H1 (cell line): ENCODE results near the gene PCID2. TPM values are rescaled to one million over a fixed set of nuclear protein-coding genes. Genes with fewer than 3 reads are reported as not detected.
A peak's percentile ranks its signal among the peaks of the same experiment; 100 is the strongest.

Experiments
- CTCF ChIA-PET: fragments of 300-600 bp; sonication (Branson Sonifier 250); formaldehyde crosslinking; loops from one replicate; lab custom pipeline; 2021; ENCODE audit not compliant: partially characterized antibody; lab: Charles Lee
- POLR2A ChIA-PET: fragments of 300-600 bp; sonication (Branson Sonifier 250); formaldehyde crosslinking; loops from one replicate; lab custom pipeline; 2021; ENCODE audit warnings: inconsistent platforms; ENCODE audit not compliant: partially characterized antibody; lab: Charles Lee
- DNase-seq, 2 experiments: peaks; one replicate each; pipeline versions ENCODE4 v3.0.0 to v3.0.0-alpha.2; 2010 to 2022; ENCODE audit warnings: low spot score in 2 of 2, low read depth in 1 of 2, mixed read lengths in 1 of 2
- FAIRE-seq: peaks from 2 replicates; lab custom pipeline; 2011; peaks lifted over from hg19 to GRCh38; lab: Jason Lieb, UNC
- H2AFZ ChIP-seq: 2 replicates; pipeline ENCODE4 v1.8.1; 2012; ENCODE audit warnings: low read length, inconsistent platforms
- H2AK5ac ChIP-seq: 2 replicates; pipeline ENCODE4 v1.6.1; 2013; ENCODE audit warnings: low read depth, low read length
- H2BK120ac ChIP-seq: replicated peaks from 2 replicates; pipeline ENCODE3; 2013; ENCODE audit warnings: low read depth, low read length, inconsistent platforms
- H2BK12ac ChIP-seq: 2 replicates; pipeline ENCODE4 v1.6.1; 2013; ENCODE audit warnings: low read depth, low read length
- H2BK15ac ChIP-seq: 2 replicates; pipeline ENCODE4 v1.6.1; 2013; ENCODE audit warnings: low read length
- H2BK20ac ChIP-seq: 2 replicates; pipeline ENCODE4 v1.6.1; 2013; ENCODE audit warnings: low read length
- H2BK5ac ChIP-seq: 2 replicates; pipeline ENCODE4 v1.6.1; 2013; ENCODE audit warnings: low read depth, low read length
- H3K14ac ChIP-seq: 2 replicates; pipeline ENCODE4 v1.6.1; 2013; ENCODE audit warnings: inconsistent platforms; ENCODE audit not compliant: insufficient read length
- H3K18ac ChIP-seq: 2 replicates; pipeline ENCODE4 v1.6.1; 2013; ENCODE audit warnings: low read length; ENCODE audit errors: extremely low read depth
- H3K23ac ChIP-seq: 2 replicates; pipeline ENCODE4 v1.6.1; 2013; ENCODE audit warnings: inconsistent platforms; ENCODE audit not compliant: insufficient read length
- H3K23me2 ChIP-seq: 2 replicates; pipeline ENCODE4 v1.6.1; 2013; ENCODE audit warnings: low read depth, low read length
- H3K27ac ChIP-seq: 2 replicates; pipeline ENCODE4 v1.6.1; 2011; ENCODE audit warnings: low read depth, low read length, inconsistent platforms
- H3K27me3 ChIP-seq, 4 experiments: replicated peaks in 1 of 4; 1 replicate in 1 of 4; 2 replicates in 3 of 4; pipeline versions ENCODE4 v1.6.1 to v1.8.1; 2011 to 2013; ENCODE audit warnings: low read length in 3 of 4, mild to moderate bottlenecking in 3 of 4, inconsistent platforms in 2 of 4, mixed read lengths in 2 of 4, moderate library complexity in 1 of 4; ENCODE audit not compliant: control insufficient read depth in 3 of 4, insufficient read depth in 3 of 4; ENCODE audit errors: extremely low read depth in 1 of 4
- H3K36me3 ChIP-seq, 4 experiments: 2 replicates each; pipeline versions ENCODE4 v1.6.1 to v1.8.1; 2011 to 2013; ENCODE audit warnings: mild to moderate bottlenecking in 4 of 4, low read length in 3 of 4, moderate library complexity in 2 of 4, control low read depth in 1 of 4, inconsistent platforms in 1 of 4; ENCODE audit not compliant: insufficient read depth in 4 of 4, control insufficient read depth in 2 of 4
- H3K4ac ChIP-seq: replicated peaks from 2 replicates; pipeline ENCODE3; 2013; ENCODE audit warnings: low read length, low read depth, mixed read lengths, inconsistent platforms; ENCODE audit not compliant: insufficient read length
- H3K4me1 ChIP-seq, 4 experiments: replicated peaks in 1 of 4; 1 replicate in 1 of 4; 2 replicates in 3 of 4; pipeline versions ENCODE4 v1.6.1 to v1.8.1; 2011 to 2013; ENCODE audit warnings: low read length in 3 of 4, inconsistent platforms in 2 of 4, mixed read lengths in 1 of 4; ENCODE audit not compliant: insufficient read depth in 4 of 4, control insufficient read depth in 3 of 4
- H3K4me2 ChIP-seq, 2 experiments: 2 replicates each; pipeline versions ENCODE4 v1.6.1 to v1.8.1; 2011 to 2013; ENCODE audit warnings: low read depth in 2 of 2, low read length in 2 of 2, control low read depth in 1 of 2, inconsistent platforms in 1 of 2, mild to moderate bottlenecking in 1 of 2; ENCODE audit not compliant: insufficient read depth in 1 of 2
- H3K4me3 ChIP-seq, 4 experiments: fragments of 200-600, 300-600 bp in 1 of 4; sonication (generic), shearing (Covaris generic), sonication (Bioruptor Twin) in 1 of 4; 2 replicates each; pipeline versions ENCODE4 v1.5.1 to v1.8.1; 2011 to 2016; ENCODE audit warnings: low read length in 4 of 4, low read depth in 3 of 4, control low read depth in 2 of 4, inconsistent platforms in 2 of 4, mild to moderate bottlenecking in 2 of 4, mixed read lengths in 1 of 4, moderate library complexity in 1 of 4; ENCODE audit not compliant: insufficient read depth in 2 of 4; ENCODE audit errors: extremely low read depth in 1 of 4
- H3K56ac ChIP-seq: replicated peaks from 2 replicates; pipeline ENCODE3; 2013; ENCODE audit warnings: low read depth, mild to moderate bottlenecking, mixed read lengths, low read length, inconsistent platforms; ENCODE audit not compliant: insufficient read length
- H3K79me1 ChIP-seq: 2 replicates; pipeline ENCODE4 v1.6.1; 2013; ENCODE audit warnings: low read depth, low read length, control low read depth
- H3K79me2 ChIP-seq, 2 experiments: 2 replicates each; pipeline versions ENCODE4 v1.6.1 to v1.8.1; 2012 to 2013; ENCODE audit warnings: low read length in 2 of 2, mild to moderate bottlenecking in 2 of 2, inconsistent platforms in 1 of 2; ENCODE audit not compliant: insufficient read depth in 2 of 2, control insufficient read depth in 1 of 2
- H3K9ac ChIP-seq, 4 experiments: replicated peaks in 1 of 4; 1 replicate in 1 of 4; 2 replicates in 3 of 4; pipeline versions ENCODE4 v1.6.1 to v1.8.1; 2011 to 2013; ENCODE audit warnings: low read depth in 3 of 4, low read length in 3 of 4, control low read depth in 2 of 4, mild to moderate bottlenecking in 2 of 4, moderate library complexity in 2 of 4, inconsistent platforms in 1 of 4; ENCODE audit errors: extremely low read depth in 1 of 4
- H3K9me3 ChIP-seq, 2 experiments: 2 replicates each; pipeline versions ENCODE4 v1.6.1 to v1.8.1; 2012 to 2013; ENCODE audit warnings: mild to moderate bottlenecking in 2 of 2, moderate library complexity in 2 of 2, control low read depth in 1 of 2, inconsistent platforms in 1 of 2, low read depth in 1 of 2, low read length in 1 of 2, mixed read lengths in 1 of 2; ENCODE audit not compliant: insufficient read depth in 2 of 2
- H4K20me1 ChIP-seq, 2 experiments: replicated peaks in 1 of 2; 2 replicates each; pipeline versions ENCODE3 to v1.8.1; 2011 to 2013; ENCODE audit warnings: inconsistent platforms in 2 of 2, low read length in 2 of 2, mild to moderate bottlenecking in 1 of 2; ENCODE audit not compliant: insufficient read depth in 2 of 2, control insufficient read depth in 1 of 2
- H4K5ac ChIP-seq: 2 replicates; pipeline ENCODE4 v1.6.1; 2013; ENCODE audit warnings: low read length, low read depth, mixed read lengths, inconsistent platforms; ENCODE audit not compliant: insufficient read length
- H4K8ac ChIP-seq: 2 replicates; pipeline ENCODE4 v1.8.0; 2013; ENCODE audit warnings: mild to moderate bottlenecking, moderate library complexity, low read length, inconsistent platforms; ENCODE audit not compliant: insufficient read depth; ENCODE audit errors: extremely low read depth
- H4K91ac ChIP-seq: replicated peaks from 2 replicates; pipeline ENCODE3; 2013; ENCODE audit warnings: low read length, mixed read lengths, inconsistent platforms; ENCODE audit not compliant: insufficient read length
- ASH2L ChIP-seq: fragments of 200-600, 300-600 bp; sonication (generic); IDR thresholded peaks from one replicate; pipeline ENCODE4 v1.7.1; 2017; ENCODE audit warnings: low read length
- CEBPB ChIP-seq: IDR thresholded peaks from 2 replicates; pipeline ENCODE4 v1.6.1; 2012; ENCODE audit warnings: low read depth, low read length
- CHD2 ChIP-seq: IDR thresholded peaks from 2 replicates; pipeline ENCODE4 v1.6.1; 2012; ENCODE audit warnings: low read length, improper control_type of control experiment
- GABPA ChIP-seq: IDR thresholded peaks from 2 replicates; pipeline ENCODE4 v1.6.1; 2011; ENCODE audit warnings: mild to moderate bottlenecking, low read length, moderate library complexity, borderline replicate concordance; ENCODE audit not compliant: insufficient read depth
- HDAC2 ChIP-seq, 2 experiments: fragments of 300-600 bp in 1 of 2; sonication (generic) in 1 of 2; IDR thresholded peaks; 2 replicates each; pipeline ENCODE4 v1.6.1; 2011 to 2012; ENCODE audit warnings: low read depth in 2 of 2, low read length in 2 of 2, mild to moderate bottlenecking in 2 of 2, moderate library complexity in 2 of 2, borderline replicate concordance in 1 of 2, inconsistent platforms in 1 of 2
- PHF8 ChIP-seq: fragments of 200-600 bp; sonication (generic); conservative IDR thresholded peaks from 2 replicates; pipeline ENCODE4 v1.7.1; 2012; ENCODE audit warnings: low read depth, mild to moderate bottlenecking, inconsistent platforms, low read length, moderate library complexity
- POLR2AphosphoS5 ChIP-seq: IDR thresholded peaks from 2 replicates; pipeline ENCODE4 v1.6.1; 2011; ENCODE audit warnings: low read depth, low read length
- POU5F1 ChIP-seq: IDR thresholded peaks from 2 replicates; pipeline ENCODE4 v1.6.1; 2011; ENCODE audit warnings: low read depth, mild to moderate bottlenecking, low read length, moderate library complexity
- RAD21 ChIP-seq, 2 experiments: IDR thresholded peaks in 1 of 2; conservative IDR thresholded peaks in 1 of 2; 2 replicates each; pipeline ENCODE4 v1.6.1; 2011; ENCODE audit warnings: low read depth in 2 of 2, low read length in 2 of 2, improper control_type of control experiment in 1 of 2, inconsistent platforms in 1 of 2, mild to moderate bottlenecking in 1 of 2, moderate library complexity in 1 of 2
- RFX5 ChIP-seq: IDR thresholded peaks from 2 replicates; pipeline ENCODE4 v1.6.1; 2011; ENCODE audit warnings: low read depth, low read length, improper control_type of control experiment, borderline replicate concordance
- SIX5 ChIP-seq: IDR thresholded peaks from 2 replicates; pipeline ENCODE4 v1.6.1; 2011; ENCODE audit warnings: mild to moderate bottlenecking, low read depth, low read length
- SP2 ChIP-seq: IDR thresholded peaks from 2 replicates; pipeline ENCODE4 v1.6.1; 2012; ENCODE audit warnings: mild to moderate bottlenecking, low read length, inconsistent platforms
- SUZ12 ChIP-seq: fragments of 200-600 bp; sonication (generic); IDR thresholded peaks from 2 replicates; pipeline ENCODE4 v1.6.1; 2012; ENCODE audit warnings: mild to moderate bottlenecking, inconsistent platforms, low read length, moderate library complexity, mixed read lengths
- WGBS, 2 experiments: shearing (Covaris generic) in 1 of 2; methylation state at CpG; one replicate each; pipeline versions ENCODE4 v1.1.6 to v1.1.7; 2013 to 2015; ENCODE audit warnings: low lambda C conversion rate in 2 of 2, mixed read lengths in 2 of 2, inconsistent platforms in 1 of 2, low coverage in 1 of 2, missing lambda C conversion rate in 1 of 2; ENCODE audit not compliant: insufficient replicate concordance in 2 of 2, insufficient coverage in 1 of 2, insufficient read length in 1 of 2; ENCODE audit errors: extremely low coverage in 1 of 2, missing lambda C conversion rate in 1 of 2; 5-methylcytosine and 5-hydroxymethylcytosine counted together
- polyA plus RNA-seq, 7 experiments: library from polyadenylated mRNA; depleted of rRNA in 3 of 7; stranded (reverse) in 5 of 7; unstranded in 2 of 7; fragments of >200 nt in 5 of 7; fragments of 200-250 nt in 2 of 7; gene quantifications; 1 replicate in 5 of 7; 2 replicates in 1 of 7; 4 replicates in 1 of 7; pipeline versions ENCODE4 v1.2.1 to v1.2.3, GENCODE V29; 2011 to 2013; ENCODE audit warnings: missing spikeins in 2 of 7, mixed read lengths in 2 of 7
- total RNA-seq: library from RNA; stranded (reverse); fragmentation: NEBNext Ultra II Directional; extraction: Animal tissue kit (Norgen Biotek cat#: 25700); gene quantifications from 2 replicates; pipeline ENCODE4 v1.2.1, GENCODE V29; 2021

PCID2 gene
- total and polyA plus RNA-seq, 2 of the 8 experiments (the other 6 are each of a cell fraction or from before 2014, with no cell fraction given): 72.4 to 72.8 TPM

- FAIRE-seq: no peak
- H3K9ac ChIP-seq: no peak overlapping the region
- H3K27me3 ChIP-seq: peaks cover 7 to 22% (median 20%) of the 10 kb centered on the region in 4 experiments; a peak in 6 of 7 replicates
- H3K79me1 ChIP-seq: no peaks in the 10 kb centered on the region
- H4K8ac ChIP-seq: no peak overlapping the region
- peaks cover 0 to 9% (median 4%) of the 10 kb centered on the region in 4 experiments; a peak in 5 of 7 replicates for H3K4me1 ChIP-seq
- peak in 1 of 2 experiments; percentile 43 for DNase-seq
- H3K36me3 ChIP-seq: no peaks in the 10 kb centered on the region
- no peak overlapping the region for H2BK12ac ChIP-seq
- no peak overlapping the region for H2BK5ac ChIP-seq
- peaks cover 10% of the 10 kb centered on the region for H3K23me2 ChIP-seq
- H4K5ac ChIP-seq: no peak overlapping the region
- POLR2A ChIA-PET: no interaction called here
- 94% methylated on average over 30 of the region's 38 CpGs; no CpG with 5 or more reads in 1 of the 2 experiments for WGBS, 2 experiments
- no peak overlapping the region for H3K14ac ChIP-seq
- H3K27ac ChIP-seq: no peak overlapping the region
- no peak overlapping the region for H3K4me2 ChIP-seq
- H3K9me3 ChIP-seq: no peaks in the 10 kb centered on the region
- no peak overlapping the region for H4K91ac ChIP-seq
- H3K4me3 ChIP-seq: no peak overlapping the region
- H3K4ac ChIP-seq: no peak overlapping the region
- no peak overlapping the region for H2BK15ac ChIP-seq
- no peak overlapping the region for H3K18ac ChIP-seq
- H3K23ac ChIP-seq: no peak overlapping the region
- H3K56ac ChIP-seq: no peak overlapping the region
- no peak overlapping the region for H2BK20ac ChIP-seq
- no peaks in the 10 kb centered on the region for H3K79me2 ChIP-seq
- CTCF ChIA-PET: interaction anchor here (0.7 to 3.5 kb wide), 3 partner anchors 20 to 205 kb away, joined by 3 to 14 read pairs (median 3); no protein-coding TSS in a partner anchor
- no peak overlapping the region for H2BK120ac ChIP-seq
- no peaks in the 10 kb centered on the region for H4K20me1 ChIP-seq
- no peak overlapping the region for H2AFZ ChIP-seq
- peak overlapping the region; percentile 48; the same call in 1 of the 2 replicates for H2AK5ac ChIP-seq
- TF ChIP-seq POU5F1: no peak
- TF ChIP-seq HDAC2 (IDR thresholded peaks at IDR 0.05; ENCODE audit: borderline replicate concordance in 1 of 2, low read depth in 2 of 2, low read length in 2 of 2): no peak
- TF ChIP-seq GABPA: no peak
- TF ChIP-seq RFX5: no peak
- TF ChIP-seq CHD2: no peak
- no peak for TF ChIP-seq RAD21 (IDR thresholded peaks at IDR 0.05 in 1 of 2, conservative IDR thresholded peaks at IDR 0.05 in 1 of 2; ENCODE audit: low read depth in 2 of 2, low read length in 2 of 2)
- TF ChIP-seq SUZ12: no peak
- no peak for TF ChIP-seq SP2
- TF ChIP-seq SIX5: no peak
- TF ChIP-seq ASH2L: no peak
- no peak for TF ChIP-seq POLR2AphosphoS5
- no peak for TF ChIP-seq PHF8
- no peak for TF ChIP-seq CEBPB
Measured at GRCh38 chr13:113148940-113149503, 59.4 kb downstream of the PCID2 start.
